GM12864 (cell line): ENCODE measurements around the gene SOX10.

Experiments used
- DNase-seq: peaks from one replicate; pipeline ENCODE4 v3.0.0-alpha.2; 2011; ENCODE audit warnings: low read depth
- H3K4me3 ChIP-seq: 2 replicates; pipeline ENCODE4 v1.5.1; 2011; ENCODE audit warnings: mild to moderate bottlenecking, low read depth, low read length, control low read depth
- CTCF ChIP-seq: IDR thresholded peaks from 2 replicates; pipeline ENCODE4 v1.5.1; 2011; ENCODE audit warnings: low read depth, mild to moderate bottlenecking, moderate library complexity, low read length, control low read depth, inconsistent platforms; ENCODE audit errors: missing control alignments

Gene SOX10

DNA sequence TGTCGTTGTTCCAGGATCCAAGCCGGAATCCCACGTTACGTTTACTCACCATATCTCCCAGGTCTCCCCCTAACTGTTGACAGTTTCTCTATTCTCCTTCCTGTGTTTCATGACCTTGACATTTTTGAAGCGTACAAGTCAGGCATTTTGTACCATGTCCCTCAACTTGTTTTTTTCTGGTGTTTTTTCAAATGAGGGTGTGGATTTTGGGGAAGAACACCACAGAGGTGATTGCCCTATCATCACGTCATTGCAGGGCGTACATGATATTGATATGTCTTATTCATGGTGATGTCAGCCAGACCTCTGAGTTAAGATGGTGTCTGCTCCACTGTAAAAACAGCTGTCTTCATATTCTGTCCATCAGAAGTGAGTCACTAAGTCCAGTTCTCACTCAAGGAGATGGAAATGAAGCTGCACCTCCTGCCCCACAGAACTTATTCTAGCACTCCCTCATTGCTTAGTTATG, 28.3 kb upstream of the SOX10 start:
- DNase-seq = no peak
- H3K4me3 ChIP-seq = no peak overlapping the region
- TF ChIP-seq CTCF = no peak

- no peak for DNase-seq
- TF ChIP-seq CTCF = no peak
- H3K4me3 ChIP-seq = no peak overlapping the region
These were observed 24.8 kb upstream of the SOX10 start for GRCh38 chr22:38009000-38009806.

DNA sequence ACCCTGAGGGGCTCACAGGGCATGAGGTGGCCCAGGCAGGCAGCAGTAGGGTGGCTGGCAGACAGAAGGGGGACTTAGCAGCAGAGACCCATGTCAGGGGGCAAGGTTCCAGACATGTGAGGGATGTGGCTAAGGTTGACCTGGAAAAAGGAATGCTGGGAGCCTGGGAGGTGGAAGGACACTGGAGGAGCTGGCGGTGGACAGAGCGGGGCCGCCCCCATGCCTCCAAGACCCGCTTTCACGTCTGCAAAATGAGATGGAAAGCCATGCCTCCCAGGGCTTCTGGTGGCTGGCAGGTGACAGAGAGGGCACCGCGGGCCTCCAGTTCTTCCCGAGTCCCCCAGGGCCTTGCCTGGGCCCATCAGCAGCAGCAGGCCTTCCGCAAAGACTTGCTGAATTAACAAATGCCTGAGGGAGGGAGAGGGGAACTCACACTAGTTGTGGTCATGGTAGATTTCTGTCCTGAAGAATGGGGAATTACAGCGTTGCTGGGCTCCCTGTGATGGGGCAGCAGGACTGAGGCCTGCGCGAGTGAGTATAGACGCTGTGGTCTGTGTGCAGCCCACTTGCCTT, 23.1 kb upstream of the SOX10 start:
- H3K4me3 ChIP-seq = no peak overlapping the region
- no peak for DNase-seq
- TF ChIP-seq CTCF = no peak

DNA sequence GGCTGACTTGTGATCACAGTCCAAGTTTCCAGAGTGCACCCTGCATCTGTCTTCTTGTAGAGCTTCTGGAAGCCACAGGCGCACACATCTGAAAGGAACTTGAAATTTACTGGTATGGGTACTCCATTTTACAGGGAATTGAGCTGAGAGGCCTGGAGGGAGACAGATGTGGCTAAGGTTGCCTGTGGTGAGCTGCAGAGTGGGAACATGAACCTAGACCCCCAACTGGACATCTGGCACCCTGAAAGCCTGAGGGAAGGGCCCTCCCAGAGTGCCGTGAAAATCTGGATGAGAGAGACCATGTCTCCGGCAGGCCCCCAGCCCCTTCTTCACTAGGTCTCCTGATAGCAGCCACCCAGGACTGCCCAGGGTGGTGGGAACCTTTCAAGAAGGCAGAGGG, 22.6 kb upstream of the SOX10 start:
- no peak overlapping the region for H3K4me3 ChIP-seq
- TF ChIP-seq CTCF = no peak
- no peak for DNase-seq

GRCh38 chr22:38005943-38006342, 21.6 kb upstream of the SOX10 start:
- H3K4me3 ChIP-seq = no peak overlapping the region
- TF ChIP-seq CTCF = no peak
- no peak for DNase-seq

DNA sequence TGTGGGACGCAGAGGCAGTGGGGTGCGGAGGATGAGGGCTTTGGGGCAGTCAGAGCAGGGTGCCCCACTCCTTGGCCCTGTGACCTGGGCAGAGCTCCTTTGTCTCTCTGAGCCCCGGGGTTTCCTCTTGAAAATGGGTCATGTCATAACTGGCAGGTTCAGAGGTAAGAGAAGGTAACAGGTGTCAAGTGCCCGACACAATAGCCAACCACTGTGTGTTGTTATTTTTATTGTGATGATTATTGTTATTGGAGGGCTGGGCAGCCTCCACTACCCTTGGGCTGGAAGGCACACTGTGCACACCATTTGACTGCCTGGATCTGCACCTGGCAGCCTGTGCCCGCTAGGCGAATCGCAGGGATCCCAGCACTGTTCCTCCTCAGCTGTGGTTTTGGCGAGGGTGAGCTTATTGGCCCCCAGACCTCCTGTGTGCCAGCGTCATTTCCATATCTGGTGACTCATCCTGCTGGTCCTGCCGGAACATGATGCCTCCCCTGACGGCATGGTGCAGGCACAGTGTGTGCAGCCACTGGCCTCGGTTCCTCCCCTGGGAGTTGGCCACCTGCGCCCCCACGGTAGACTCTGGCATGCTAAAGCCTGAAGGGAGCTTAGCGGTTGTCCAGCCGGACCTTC, 15.4 kb upstream of the SOX10 start:
- no peak for TF ChIP-seq CTCF
- no peak overlapping the region for H3K4me3 ChIP-seq
- no peak for DNase-seq
